IPS DF 6.9 (cell line): Measurements from ENCODE around the gene NXN.
"Not testable (repeated sequence)": the region's sequence is repeated elsewhere in the genome, so short reads cannot be mapped to it uniquely, and the experiment has no call there.

Experiments used
- DNase-seq: peaks from one replicate; pipeline ENCODE4 v3.0.0-alpha.2; 2013; ENCODE audit warnings: low read depth, low spot score
- H3K27ac ChIP-seq: one replicate; pipeline ENCODE4 v1.5.1; 2013; ENCODE audit warnings: low read length, control low read depth
- H3K27me3 ChIP-seq: 2 replicates; pipeline ENCODE4 v1.6.1; 2013; ENCODE audit warnings: mild to moderate bottlenecking, low read length; ENCODE audit not compliant: control insufficient read depth, insufficient read depth
- H3K36me3 ChIP-seq: 2 replicates; pipeline ENCODE4 v1.6.1; 2013; ENCODE audit warnings: low read length; ENCODE audit not compliant: control insufficient read depth, insufficient read depth
- H3K4me1 ChIP-seq: 2 replicates; pipeline ENCODE4 v1.6.1; 2013; ENCODE audit warnings: low read length; ENCODE audit not compliant: control insufficient read depth, insufficient read depth
- H3K4me3 ChIP-seq: 2 replicates; pipeline ENCODE4 v1.5.1; 2013; ENCODE audit warnings: mild to moderate bottlenecking, low read length
- H3K9me3 ChIP-seq: 2 replicates; pipeline ENCODE4 v1.6.1; 2013; ENCODE audit warnings: low read length, inconsistent platforms; ENCODE audit not compliant: control insufficient read depth, insufficient read depth
- WGBS: extraction: QIAGEN DNeasy Blood & Tissue Kit; methylation state at CpG from one replicate; pipeline ENCODE4 v1.1.7; 2013; ENCODE audit warnings: mixed read lengths, missing lambda C conversion rate; ENCODE audit not compliant: insufficient read length, insufficient coverage; 5-methylcytosine and 5-hydroxymethylcytosine counted together

NXN gene

GRCh38 chr17:829614-830013 is 150.0 kb downstream of the NXN start:
- H3K27ac ChIP-seq, H3K4me1 ChIP-seq, H3K9me3 ChIP-seq, H3K27me3 ChIP-seq, DNase-seq, H3K36me3 ChIP-seq, H3K4me3 ChIP-seq: not testable (repeated sequence)
- no CpG with 5 or more reads among the region's 3 CpGs for WGBS

GRCh38 chr17:828761-829160 is 150.8 kb downstream of the NXN start:
- DNase-seq: no peak
- no peak overlapping the region for H3K4me3 ChIP-seq
- H3K27ac ChIP-seq: no peak overlapping the region
- no peaks in the 10 kb centered on the region for H3K27me3 ChIP-seq
- no peaks in the 10 kb centered on the region for H3K4me1 ChIP-seq
- peaks cover 2% of the 10 kb centered on the region; the same call in 1 of the 2 replicates for H3K36me3 ChIP-seq
- no CpG with 5 or more reads among the region's 5 CpGs for WGBS
- no peaks in the 10 kb centered on the region for H3K9me3 ChIP-seq

GRCh38 chr17:826778-827177 is 152.8 kb downstream of the NXN start:
- Histone ChIP-seq H3K27me3 (no peaks in the 10 kb centered on the region), H3K4me1 (no peaks in the 10 kb centered on the region), H3K9me3 (no peaks in the 10 kb centered on the region), H3K36me3 (peaks cover 6% of the 10 kb centered on the region; the same call in 1 of the 2 replicates), H3K27ac (no peak overlapping the region), H3K4me3 (no peak overlapping the region)
- no CpG with 5 or more reads among the region's 21 CpGs for WGBS
- DNase-seq: no peak

DNA sequence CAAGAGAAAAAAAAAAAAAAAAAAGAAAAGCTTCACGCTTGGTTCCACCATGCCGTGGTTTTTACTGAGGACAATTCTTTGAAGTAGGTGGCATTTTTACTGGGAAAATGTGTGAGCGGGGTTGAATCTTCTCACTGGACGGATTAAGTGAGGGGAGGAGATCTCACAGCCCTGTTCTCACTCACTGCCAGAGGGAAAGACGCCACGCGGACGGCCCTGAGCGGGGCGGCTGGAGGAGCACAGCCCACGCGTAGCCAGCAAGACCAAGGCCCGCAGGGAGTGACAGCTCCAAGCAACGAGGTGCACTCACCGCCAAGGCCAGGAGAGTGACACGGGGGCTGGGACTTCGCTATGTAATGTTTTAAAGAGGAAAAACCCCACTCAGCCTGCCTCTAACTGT is 154.4 kb downstream of the NXN start:
- no CpG with 5 or more reads among the region's 17 CpGs for WGBS

GRCh38 chr17:824378-824777 is 155.2 kb downstream of the NXN start:
- Histone ChIP-seq H3K27me3 (no peaks in the 10 kb centered on the region), H3K9me3 (no peaks in the 10 kb centered on the region), H3K36me3 (peaks cover 11% of the 10 kb centered on the region), H3K4me1 (no peaks in the 10 kb centered on the region), H3K27ac (no peak overlapping the region), H3K4me3 (no peak overlapping the region)
- no CpG with 5 or more reads among the region's 16 CpGs for WGBS
- DNase-seq: no peak

More for the DNA sequence above, 154.4 kb downstream of the NXN start:
- Histone ChIP-seq H3K9me3 (no peaks in the 10 kb centered on the region), H3K27ac (no peak overlapping the region), H3K36me3 (peaks cover 6% of the 10 kb centered on the region; the same call in 1 of the 2 replicates), H3K27me3 (no peaks in the 10 kb centered on the region), H3K4me3 (no peak overlapping the region), H3K4me1 (no peaks in the 10 kb centered on the region)
- no peak for DNase-seq

GRCh38 chr17:823501-823902 is 156.1 kb downstream of the NXN start:
- H3K9me3 ChIP-seq: no peaks in the 10 kb centered on the region
- no peaks in the 10 kb centered on the region for H3K4me1 ChIP-seq
- H3K27me3 ChIP-seq: no peaks in the 10 kb centered on the region
- H3K4me3 ChIP-seq: no peak overlapping the region
- peaks cover 11% of the 10 kb centered on the region for H3K36me3 ChIP-seq
- no CpG with 5 or more reads among the region's 9 CpGs for WGBS
- no peak overlapping the region for H3K27ac ChIP-seq
- DNase-seq: no peak

DNA sequence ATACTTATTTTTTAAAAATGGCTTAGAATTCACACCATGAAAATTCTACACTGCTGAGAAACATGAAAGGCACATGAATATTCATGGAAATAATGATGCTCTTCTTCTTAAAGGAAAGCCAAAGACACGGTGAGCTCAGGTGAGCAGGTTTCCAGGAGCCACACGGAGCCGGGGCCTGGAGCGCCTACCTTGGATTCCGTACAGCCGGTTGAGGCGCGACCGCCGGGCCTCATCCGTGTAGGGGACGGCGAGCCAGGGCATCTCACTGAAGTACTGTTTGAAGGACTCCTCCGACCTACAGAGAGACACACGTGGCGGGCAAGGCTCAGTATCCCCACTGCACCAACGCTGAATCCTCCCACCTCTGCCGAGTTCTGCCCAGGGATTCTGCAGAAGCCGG is 160.3 kb downstream of the NXN start:
- no CpG with 5 or more reads among the region's 19 CpGs for WGBS
- peaks cover 18% of the 10 kb centered on the region for H3K36me3 ChIP-seq
- no peak overlapping the region for H3K27ac ChIP-seq
- no peak overlapping the region for H3K4me3 ChIP-seq
- no peak for DNase-seq
- no peaks in the 10 kb centered on the region for H3K27me3 ChIP-seq
- H3K9me3 ChIP-seq: no peaks in the 10 kb centered on the region
- H3K4me1 ChIP-seq: no peaks in the 10 kb centered on the region; the same call in 1 of the 2 replicates

- no peak for DNase-seq
- Histone ChIP-seq H3K27ac (no peak overlapping the region), H3K4me1 (no peaks in the 10 kb centered on the region; the same call in 1 of the 2 replicates), H3K4me3 (no peak overlapping the region), H3K36me3 (peaks cover 22% of the 10 kb centered on the region), H3K27me3 (no peaks in the 10 kb centered on the region), H3K9me3 (no peaks in the 10 kb centered on the region)
- no CpG with 5 or more reads among the region's 20 CpGs for WGBS
Observed at GRCh38 chr17:814371-814770, 165.2 kb downstream of the NXN start.

DNA sequence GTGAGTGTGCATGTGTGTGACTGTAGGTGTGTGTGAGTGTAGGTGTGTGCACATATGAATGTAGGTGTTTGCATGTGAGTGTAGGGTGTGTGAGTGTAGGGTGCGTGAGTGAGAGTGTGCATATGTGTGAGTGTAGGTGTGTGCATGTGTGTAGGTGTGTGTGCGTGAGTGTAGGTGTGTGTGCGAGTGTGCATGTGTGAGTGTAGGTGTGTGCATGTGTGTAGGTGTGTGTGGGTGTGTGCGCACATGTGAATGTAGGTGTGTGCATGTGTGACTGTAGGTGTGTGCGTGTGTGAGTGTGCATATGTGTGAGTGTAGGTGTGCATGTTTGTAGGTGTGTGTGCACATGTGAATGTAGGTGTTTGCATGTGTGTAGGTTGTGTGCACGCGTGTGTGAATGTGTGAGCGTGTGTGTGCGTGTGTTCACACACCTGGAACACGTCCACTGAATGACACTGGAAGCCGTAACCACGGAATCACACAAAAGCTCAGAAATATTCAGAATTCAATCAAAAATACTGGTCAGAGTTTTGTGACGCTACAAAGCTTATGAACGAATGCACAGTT is 166.9 kb downstream of the NXN start:
- H3K4me1 ChIP-seq: no peaks in the 10 kb centered on the region; the same call in 1 of the 2 replicates
- H3K36me3 ChIP-seq: peaks cover 22% of the 10 kb centered on the region
- no peak overlapping the region for H3K27ac ChIP-seq
- DNase-seq: no peak
- no peaks in the 10 kb centered on the region for H3K9me3 ChIP-seq
- H3K4me3 ChIP-seq: no peak overlapping the region
- no peaks in the 10 kb centered on the region for H3K27me3 ChIP-seq
- WGBS: 100% methylated on average over 3 of the region's 14 CpGs

DNA sequence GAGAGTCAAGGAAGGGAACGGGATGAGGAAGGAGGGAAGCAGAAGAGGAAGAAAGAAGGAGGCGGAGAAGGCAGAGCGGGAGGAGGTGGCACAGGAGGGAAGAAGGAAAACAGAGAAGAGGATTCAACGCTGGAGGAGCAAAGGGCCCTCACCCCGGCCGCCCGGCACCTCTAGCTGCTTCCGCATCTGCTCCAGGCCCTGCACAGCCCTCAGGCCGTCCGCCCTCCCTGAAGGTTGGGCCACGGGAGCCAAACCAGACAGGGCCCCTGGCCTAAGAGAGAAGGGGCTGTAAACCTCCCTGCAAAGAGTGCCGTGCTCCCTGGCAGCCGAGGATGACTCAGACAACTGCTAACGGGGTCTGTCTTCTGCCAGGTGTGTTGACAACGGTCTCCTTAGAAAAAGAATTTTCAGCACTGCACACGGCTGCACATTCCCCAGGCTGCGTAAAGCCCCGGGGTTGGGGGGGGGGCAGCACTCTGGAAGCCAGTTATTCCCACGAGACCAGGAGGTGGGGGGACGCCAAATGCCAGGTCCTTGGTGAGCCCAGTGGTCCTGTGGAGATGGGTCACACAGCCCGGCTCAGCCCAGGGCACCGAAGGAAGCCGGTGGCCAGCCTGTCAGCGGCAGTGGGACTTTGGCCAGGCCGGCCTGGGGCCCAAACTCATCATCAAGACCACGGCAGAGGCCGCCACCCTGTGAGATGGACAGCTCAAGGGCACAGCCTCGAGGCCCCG is 168.4 kb downstream of the NXN start:
- Histone ChIP-seq H3K4me3 (no peak overlapping the region), H3K36me3 (peaks cover 19% of the 10 kb centered on the region), H3K4me1 (no peaks in the 10 kb centered on the region; the same call in 1 of the 2 replicates), H3K9me3 (no peaks in the 10 kb centered on the region), H3K27ac (no peak overlapping the region), H3K27me3 (no peaks in the 10 kb centered on the region)
- WGBS: no CpG with 5 or more reads among the region's 29 CpGs
- no peak for DNase-seq
